OCI-LY7 (cell line): ENCODE results near the gene CIAPIN1.

ENCODE experiments used
- CTCF ChIP-seq: fragments of 200-600 bp; sonication (generic); conservative IDR thresholded peaks from 2 replicates; pipeline ENCODE4 v1.5.1; 2014; ENCODE audit warnings: mild to moderate bottlenecking, antibody characterized with exemption, low read length, moderate library complexity, mixed read lengths
- EZH2phosphoT487 ChIP-seq: fragments of 200-600 bp; sonication (generic); IDR thresholded peaks from 2 replicates; pipeline ENCODE4 v1.6.1; 2018; ENCODE audit warnings: low read depth, borderline replicate concordance, mild to moderate bottlenecking, mixed run types, antibody characterized with exemption, low read length, moderate library complexity, mixed read lengths

GRCh38 chr16:57464523-57464922 lies 17.3 kb upstream of the CIAPIN1 start:
- no peak for TF ChIP-seq CTCF
- TF ChIP-seq EZH2phosphoT487 = no peak
